PFSK-1 (cell line): ENCODE measurements around the gene HS1BP3.

Source experiments
- FOXP2 ChIP-seq: optimal IDR thresholded peaks from 2 replicates; pipeline ENCODE3; 2011; ENCODE audit warnings: borderline replicate concordance, control low read depth, inconsistent platforms; ENCODE audit not compliant: insufficient read depth; ENCODE audit errors: extremely low read length, extremely low read depth
- POLR2AphosphoS5 ChIP-seq: IDR thresholded peaks from 2 replicates; pipeline ENCODE4 v1.6.1; 2012; ENCODE audit warnings: low read depth, mild to moderate bottlenecking, control low read depth, low read length, moderate library complexity
- REST ChIP-seq, 2 experiments: IDR thresholded peaks; 2 replicates each; pipeline versions ENCODE4 v1.6.1 to v1.8.0; 2011 to 2012; ENCODE audit warnings: low read depth in 2 of 2, low read length in 2 of 2, control low read depth in 1 of 2, inconsistent platforms in 1 of 2, mild to moderate bottlenecking in 1 of 2, moderate library complexity in 1 of 2; ENCODE audit not compliant: insufficient read depth in 1 of 2
- SIN3A ChIP-seq: IDR thresholded peaks from 2 replicates; pipeline ENCODE4 v1.6.1; 2012; ENCODE audit warnings: mild to moderate bottlenecking, low read length, moderate library complexity, borderline replicate concordance; ENCODE audit not compliant: insufficient read depth
- TAF1 ChIP-seq: IDR thresholded peaks from 2 replicates; pipeline ENCODE4 v1.6.1; 2012; ENCODE audit warnings: low read length, control low read depth, borderline replicate concordance; ENCODE audit not compliant: insufficient read depth

HS1BP3 gene

GRCh38 chr2:20661421-20662307, 10.8 kb upstream of the HS1BP3 start:
- TF ChIP-seq SIN3A (no peak), POLR2AphosphoS5 (no peak), TAF1 (no peak), REST (IDR thresholded peaks at IDR 0.05; ENCODE audit: insufficient read depth in 1 of 2, low read depth in 2 of 2, low read length in 2 of 2) (no peak), FOXP2 (no peak)

GRCh38 chr2:20660506-20661420, 9.9 kb upstream of the HS1BP3 start:
- no peak for TF ChIP-seq TAF1
- TF ChIP-seq FOXP2 = no peak

GRCh38 chr2:20657522-20658235, 6.8 kb upstream of the HS1BP3 start:
- TF ChIP-seq TAF1 (no peak), POLR2AphosphoS5 (no peak), SIN3A (no peak), FOXP2 (no peak), REST (IDR thresholded peaks at IDR 0.05; ENCODE audit: insufficient read depth in 1 of 2, low read depth in 2 of 2, low read length in 2 of 2) (no peak)

GRCh38 chr2:20656561-20656960, 5.7 kb upstream of the HS1BP3 start:
- TF ChIP-seq REST (IDR thresholded peaks at IDR 0.05; ENCODE audit: insufficient read depth in 1 of 2, low read depth in 2 of 2, low read length in 2 of 2) (no peak), SIN3A (no peak), TAF1 (no peak), POLR2AphosphoS5 (no peak), FOXP2 (no peak)

- TF ChIP-seq SIN3A (no peak), POLR2AphosphoS5 (no peak), REST (IDR thresholded peaks at IDR 0.05; ENCODE audit: insufficient read depth in 1 of 2, low read depth in 2 of 2, low read length in 2 of 2) (no peak), TAF1 (no peak), FOXP2 (no peak)
These were observed 3.6 kb upstream of the HS1BP3 start for GRCh38 chr2:20654535-20654813.
